Activated CD4-positive, alpha-beta T cell treated with anti-CD3 and anti-CD28 coated beads for 36 hours (primary cell): Measurements from ENCODE around the gene TOMM20. TPM values are rescaled to one million over a fixed set of nuclear protein-coding genes. Genes with fewer than 3 reads are reported as not detected.
"Not testable (repeated sequence)": the region's sequence is repeated elsewhere in the genome, so short reads cannot be mapped to it uniquely, and the experiment has no call there.

Experiments
- ATAC-seq: fragments of 200-7000 bp; cut with Tn5 transposase; one replicate; pipeline ENCODE4 v1.10.0; 2021; ENCODE audit warnings: mild to moderate bottlenecking, moderate library complexity
- CTCF ChIA-PET: fragments of 350-600 bp; sonication (Branson Sonifier 250); formaldehyde crosslinking; loops from one replicate; lab custom pipeline; 2021; ENCODE audit warnings: antibody characterized with exemption; lab: Charles Lee
- POLR2A ChIA-PET: fragments of 350-600 bp; sonication (Branson Sonifier 250); formaldehyde crosslinking; loops from one replicate; lab custom pipeline; 2021; ENCODE audit warnings: antibody characterized with exemption, inconsistent platforms; lab: Charles Lee
- DNase-seq: peaks from one replicate; pipeline ENCODE4 v3.0.0-alpha.2; 2020
- H3K27ac Mint-ChIP-seq: one replicate; pipeline ENCODE4 v1.8.0; 2021; ENCODE audit warnings: mixed read lengths
- H3K27me3 Mint-ChIP-seq: one replicate; pipeline ENCODE4 v1.8.0; 2021; ENCODE audit warnings: mixed read lengths
- H3K36me3 Mint-ChIP-seq: one replicate; pipeline ENCODE4 v1.8.0; 2021; ENCODE audit warnings: low read depth, mixed read lengths
- H3K4me1 Mint-ChIP-seq: one replicate; pipeline ENCODE4 v1.8.0; 2021; ENCODE audit warnings: mixed read lengths
- H3K4me3 Mint-ChIP-seq: one replicate; pipeline ENCODE4 v1.8.0; 2021; ENCODE audit warnings: mild to moderate bottlenecking, moderate library complexity, mixed read lengths
- H3K9me3 Mint-ChIP-seq: one replicate; pipeline ENCODE4 v1.8.0; 2021; ENCODE audit warnings: low read depth, mixed read lengths
- intact Hi-C, 2 experiments: fragments of 100-400 bp; cut with DNase I in 1 of 2; cut with micrococcal nuclease in 1 of 2; formaldehyde crosslinking; loops; one replicate each; pipeline versions ENCODE4 v1.14.2 to v1.15.1; 2022 to 2024; cut with DNase I, micrococcal nuclease
- total RNA-seq, 2 experiments: library from RNA; stranded (reverse); gene quantifications; one replicate each; pipeline ENCODE4 v1.2.3, GENCODE V29; 2021

TOMM20 gene
- total RNA-seq, result 100 to 1,000 TPM in 1 of 2 experiments, 10 to 100 TPM in 1; 62.1 to 148 TPM

DNA sequence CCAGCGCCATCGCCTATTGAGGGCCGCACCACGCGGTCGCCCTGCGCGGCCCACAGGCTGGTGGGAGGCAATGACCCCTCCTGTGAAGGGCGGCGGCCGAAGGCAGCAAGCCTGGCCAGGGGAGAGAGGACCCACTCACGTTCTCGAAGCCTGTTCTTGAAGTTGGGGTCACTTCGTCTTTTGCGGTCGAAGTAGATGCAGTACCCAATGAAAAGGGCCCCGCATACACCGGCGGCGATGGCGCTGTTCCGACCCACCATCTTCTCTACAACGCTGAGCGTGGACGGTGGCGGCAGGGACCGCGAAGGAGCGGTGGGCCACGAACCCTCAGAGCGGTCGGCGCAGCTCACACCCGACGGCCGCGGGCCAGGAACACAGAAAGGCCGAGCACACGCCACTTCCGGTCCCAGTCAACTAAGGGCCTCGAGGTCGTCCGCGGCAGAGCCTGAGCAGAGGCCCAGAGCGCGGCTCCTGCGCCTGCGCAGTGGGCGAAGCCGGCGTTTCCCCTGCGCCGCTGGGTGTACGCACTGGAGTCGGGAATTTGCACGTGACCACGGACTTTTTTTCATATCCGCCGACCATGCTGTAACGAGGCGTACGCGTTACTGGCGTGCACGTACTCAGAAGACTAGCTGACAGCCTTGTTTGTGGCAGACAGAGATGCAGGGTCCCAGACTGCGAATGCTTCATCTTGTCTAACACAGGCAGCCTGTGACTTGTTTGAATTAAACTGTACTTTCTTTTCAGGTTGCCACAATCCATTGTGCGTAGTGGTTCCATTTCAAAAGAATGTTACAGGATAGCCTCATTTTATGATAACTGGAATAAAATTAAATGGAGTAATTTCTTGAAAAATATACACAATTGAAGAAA lies at the start of gene TOMM20:
Gene TOMM20 (minus strand): TSS at position 382 of the 873 bp plus-strand sequence. CDS start 122 bp downstream, at position 260.
- ChIA-PET CTCF (interaction anchor here (1.0 to 1.4 kb wide), 2 partner anchors 10 to 114 kb away, joined by 3 to 4 read pairs; no protein-coding TSS in a partner anchor), POLR2A (interaction anchor here (1.0 kb wide), 2 partner anchors 19 to 32 kb away, joined by 3 read pairs; partner anchors contain the start of gene RBM34)
- peak; percentile 92 for ATAC-seq
- Mint-ChIP-seq H3K27me3 (no peaks in the 10 kb centered on the region), H3K4me1 (peaks cover 41% of the 10 kb centered on the region), H3K36me3 (peaks cover 35% of the 10 kb centered on the region), H3K27ac (peak within 1 kb of the TSS; percentile 98), H3K4me3 (peak within 1 kb of the TSS; percentile 90), H3K9me3 (no peaks in the 10 kb centered on the region)
- DNase-seq, result peak; percentile 97
- intact Hi-C loops, result loop anchor here (1.0 to 5.0 kb wide), 8 partner anchors 24 to 755 kb away; partner anchors contain the start of genes ARID4B (in 2 of the 2), GGPS1 (in 2 of the 2), RBM34 (in 2 of the 2) and B3GALNT2 (in 1 of the 2)

DNA sequence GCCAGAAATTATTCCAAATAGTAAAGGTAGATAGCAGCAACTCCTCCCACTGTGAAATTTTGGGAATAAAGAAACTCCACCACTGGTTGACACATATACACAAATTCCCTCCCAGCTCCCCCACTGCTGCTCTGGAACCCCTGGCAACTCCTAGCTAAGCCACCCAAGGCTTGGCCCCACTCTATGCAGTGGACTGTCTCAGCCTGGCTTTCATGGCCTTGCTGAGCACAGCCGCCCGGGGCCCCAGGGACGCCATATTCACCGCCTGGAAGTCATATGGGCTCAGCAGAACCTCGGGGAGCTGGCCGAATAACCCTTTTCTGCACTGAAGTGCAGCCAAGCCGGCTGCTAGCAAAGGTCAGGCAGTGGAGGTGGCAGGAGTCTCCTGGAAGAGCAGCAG lies 47.8 kb upstream of the TOMM20 start:
- no peak for ATAC-seq
- Mint-ChIP-seq H3K36me3 (peaks cover 46% of the 10 kb centered on the region), H3K4me3 (no peak overlapping the region), H3K4me1 (peaks cover under 1% of the 10 kb centered on the region), H3K27ac (no peak overlapping the region), H3K27me3 (no peaks in the 10 kb centered on the region), H3K9me3 (no peaks in the 10 kb centered on the region)
- CTCF ChIA-PET, result no interaction called here
- POLR2A ChIA-PET, result no interaction called here
- DNase-seq, result no peak
- intact Hi-C loops, result no loop called here

DNA sequence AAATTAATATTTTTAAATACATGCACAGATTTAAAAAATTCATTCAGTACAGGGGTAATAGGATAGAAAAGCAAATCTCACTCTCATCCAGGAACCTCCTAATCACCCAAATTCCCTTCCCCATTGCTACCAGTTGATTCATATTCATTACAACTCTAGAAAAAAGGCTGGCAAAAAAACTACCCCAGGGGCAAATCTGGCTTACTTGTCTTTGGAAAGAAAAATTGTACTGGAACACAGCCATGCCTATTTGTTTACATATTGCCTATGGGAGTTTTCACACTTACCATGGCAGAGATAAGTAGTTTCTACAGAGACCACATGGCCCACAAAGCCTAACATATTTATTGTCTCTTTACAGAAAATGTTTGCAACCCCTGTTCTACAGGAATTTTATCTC lies 41.3 kb upstream of the TOMM20 start:
- CTCF ChIA-PET, result no interaction called here
- H3K4me1 Mint-ChIP-seq, result no peaks in the 10 kb centered on the region
- no peaks in the 10 kb centered on the region for H3K27me3 Mint-ChIP-seq
- POLR2A ChIA-PET, result interaction anchor here (0.7 kb wide), 1 partner anchor 12 kb away, joined by 3 read pairs; no protein-coding TSS in a partner anchor
- ATAC-seq, result no peak
- peaks cover 25% of the 10 kb centered on the region for H3K36me3 Mint-ChIP-seq
- DNase-seq, result no peak
- H3K27ac Mint-ChIP-seq, result no peak overlapping the region
- no peaks in the 10 kb centered on the region for H3K9me3 Mint-ChIP-seq
- intact Hi-C loops, result loop anchor here in 1 of 2 experiments (10.0 kb wide), 1 partner anchor 245 kb away; no protein-coding TSS in a partner anchor
- no peak overlapping the region for H3K4me3 Mint-ChIP-seq

DNA sequence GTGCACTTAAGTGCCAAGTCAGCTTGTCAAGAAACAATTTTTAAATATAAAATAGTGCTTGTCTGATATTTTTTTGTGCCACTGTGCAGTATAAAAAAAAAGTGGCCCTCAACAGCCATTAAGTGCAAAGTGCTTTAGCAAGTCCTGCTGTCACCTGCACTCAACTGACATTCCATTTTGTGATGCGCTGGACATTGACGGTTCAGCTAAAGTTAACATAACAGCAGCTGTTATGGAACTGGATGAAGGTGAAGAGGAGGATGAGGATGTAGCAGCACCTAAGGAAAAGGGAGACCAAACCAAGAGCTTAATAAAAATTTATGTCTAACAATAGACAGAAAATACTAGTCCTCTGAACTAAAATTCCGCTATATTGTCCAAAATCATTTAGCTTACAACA lies 39.7 kb upstream of the TOMM20 start:
- H3K27me3 Mint-ChIP-seq, result no peaks in the 10 kb centered on the region
- ChIA-PET POLR2A (interaction anchor here (0.6 kb wide), 2 partner anchors 13 to 46 kb away, joined by 3 read pairs; no protein-coding TSS in a partner anchor), CTCF (interaction anchor here (0.6 to 1.1 kb wide), 3 partner anchors 17 to 248 kb away, joined by 3 read pairs; no protein-coding TSS in a partner anchor)
- ATAC-seq (no peak), DNase-seq (no peak)
- no peaks in the 10 kb centered on the region for H3K9me3 Mint-ChIP-seq
- H3K4me1 Mint-ChIP-seq, result no peaks in the 10 kb centered on the region
- no peak overlapping the region for H3K4me3 Mint-ChIP-seq
- no peak overlapping the region for H3K27ac Mint-ChIP-seq
- H3K36me3 Mint-ChIP-seq, result peaks cover 17% of the 10 kb centered on the region
- intact Hi-C loops, result loop anchor here in 1 of 2 experiments (10.0 kb wide), 1 partner anchor 246 kb away; no protein-coding TSS in a partner anchor

DNA sequence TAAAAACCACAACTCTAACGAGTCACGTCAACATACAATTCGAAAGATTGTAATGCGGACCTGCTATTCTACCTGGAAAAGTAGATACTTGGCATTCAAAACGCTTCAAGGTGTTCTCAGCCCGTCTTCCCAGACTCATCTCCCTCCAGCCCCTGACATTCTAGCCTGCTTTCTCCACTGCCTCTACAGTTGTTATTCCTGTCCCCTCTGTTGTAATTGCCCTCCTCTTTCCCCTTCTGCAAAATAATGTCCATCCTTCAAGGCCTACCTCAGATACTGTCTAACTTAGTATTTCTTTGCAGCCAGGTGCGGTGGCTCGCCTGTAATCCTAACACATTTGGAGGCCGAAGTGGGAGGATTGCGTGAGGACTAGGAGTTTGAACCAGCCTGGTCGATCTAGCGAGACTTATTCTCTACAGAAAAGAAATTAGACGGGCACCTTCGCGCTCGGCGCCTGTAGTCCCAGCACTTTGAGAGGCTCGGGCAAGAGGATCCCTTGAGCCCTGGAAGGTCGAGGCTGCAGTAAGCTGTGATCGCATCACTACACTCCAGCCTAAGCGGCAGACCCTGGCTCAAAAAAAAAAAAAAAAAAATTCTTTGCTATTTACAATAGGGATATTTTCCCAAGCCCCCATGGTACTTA lies 33.2 kb upstream of the TOMM20 start:
- Mint-ChIP-seq H3K36me3 (peaks cover 14% of the 10 kb centered on the region), H3K27ac (peak overlapping the region; percentile 95), H3K4me3 (peak overlapping the region; percentile 93), H3K27me3 (no peaks in the 10 kb centered on the region), H3K9me3 (no peaks in the 10 kb centered on the region), H3K4me1 (peaks cover 15% of the 10 kb centered on the region)
- no peak for ATAC-seq
- no peak for DNase-seq
- ChIA-PET POLR2A (interaction anchor here (0.6 to 1.4 kb wide), 8 partner anchors 16 to 262 kb away, joined by 3 to 11 read pairs (median 6); no protein-coding TSS in a partner anchor), CTCF (interaction anchor here (0.7 to 1.4 kb wide), 7 partner anchors 10 to 254 kb away, joined by 3 to 16 read pairs (median 3); no protein-coding TSS in a partner anchor)
- intact Hi-C loops, result loop anchor here (1.0 to 10.0 kb wide), 10 partner anchors 33 to 342 kb away; partner anchors contain the start of genes ARID4B (in 2 of the 2), GGPS1 (in 2 of the 2), B3GALNT2 (in 1 of the 2) and TBCE (in 1 of the 2)

DNA sequence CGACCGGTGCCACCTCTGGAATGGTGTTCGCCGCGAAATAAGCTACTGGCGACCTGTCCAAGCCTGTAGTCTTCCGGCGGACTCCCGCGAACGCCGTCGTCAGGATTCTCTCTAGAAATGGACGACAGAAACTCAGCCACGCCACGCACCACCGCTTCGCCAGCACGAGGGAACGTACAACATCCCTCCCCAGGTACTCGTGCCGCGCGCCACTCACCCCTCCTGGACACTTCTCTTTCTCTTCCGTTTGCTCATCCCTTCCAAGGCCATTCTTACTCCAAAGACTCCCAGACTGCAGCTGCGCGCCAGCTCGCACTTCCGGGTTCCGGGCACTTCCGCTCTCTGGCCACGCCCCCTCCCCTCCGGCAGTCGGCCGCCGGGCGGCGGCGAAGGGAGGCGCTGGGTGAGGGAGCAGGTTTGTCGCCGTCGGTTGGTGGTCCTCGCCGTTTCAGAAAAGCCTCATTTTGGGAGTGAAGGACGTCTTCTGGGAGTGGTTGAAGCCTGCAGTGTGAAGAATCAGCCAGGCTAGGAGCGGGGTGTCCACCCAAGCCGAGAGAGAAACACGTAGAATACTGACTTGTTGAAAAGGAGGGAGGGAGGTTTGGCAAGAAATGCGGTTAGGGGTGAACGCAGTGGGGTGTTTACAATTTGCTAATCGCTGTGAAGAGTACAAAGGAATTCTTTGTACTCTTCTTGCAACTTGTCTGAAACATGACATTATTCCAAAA lies 32.5 kb upstream of the TOMM20 start, which contains the start of gene RBM34:
Gene RBM34 (minus strand): TSS at position 294 of the 728 bp plus-strand sequence. CDS start 24 bp downstream, at position 270.
- Mint-ChIP-seq H3K27me3 (no peaks in the 10 kb centered on the region), H3K9me3 (no peaks in the 10 kb centered on the region), H3K4me1 (peaks cover 15% of the 10 kb centered on the region), H3K36me3 (peaks cover 15% of the 10 kb centered on the region), H3K27ac (peak within 1 kb of the TSS; percentile 95), H3K4me3 (peak within 1 kb of the TSS; percentile 93)
- CTCF ChIA-PET, result interaction anchor here (0.6 to 1.4 kb wide), 11 partner anchors 10 to 453 kb away, joined by 3 to 16 read pairs (median 3); no protein-coding TSS in a partner anchor
- DNase-seq (peak; percentile 97), ATAC-seq (peak; percentile 91)
- intact Hi-C loops, result loop anchor here (1.0 to 10.0 kb wide), 10 partner anchors 32 to 343 kb away; partner anchors contain the start of genes ARID4B (in 2 of the 2), GGPS1 (in 2 of the 2), B3GALNT2 (in 1 of the 2) and TBCE (in 1 of the 2)
- POLR2A ChIA-PET, result interaction anchor here (0.6 to 1.4 kb wide), 10 partner anchors 16 to 344 kb away, joined by 3 to 7 read pairs (median 4); partner anchors contain the start of genes ARID4B and GGPS1

DNA sequence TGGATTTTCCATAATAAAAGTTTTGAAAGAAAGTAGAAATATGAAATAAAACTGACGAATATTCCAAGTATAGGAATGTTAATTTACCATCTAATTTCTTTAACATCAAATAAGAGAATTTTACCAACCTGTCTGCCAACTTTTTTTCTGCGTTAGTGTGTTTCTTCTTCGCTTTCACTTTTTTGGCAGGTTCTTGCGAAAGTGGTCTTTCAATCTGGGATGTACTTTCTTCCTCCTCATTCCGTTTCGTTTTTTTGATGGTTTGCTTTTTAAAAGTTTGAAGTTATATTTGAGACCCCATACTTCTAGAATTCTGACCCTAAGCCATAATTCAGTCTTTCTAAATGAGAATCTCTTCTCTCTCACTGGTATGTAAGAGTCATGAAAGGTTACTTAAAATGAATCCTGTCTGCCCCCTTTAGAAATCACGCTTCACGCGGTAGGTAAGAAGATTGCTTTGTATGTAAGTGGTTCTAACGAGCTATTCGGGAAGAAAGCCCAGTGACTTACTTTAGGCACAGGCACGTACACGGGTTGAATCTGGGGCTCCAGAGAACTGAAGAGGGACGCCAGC lies 31.8 kb upstream of the TOMM20 start:
- H3K4me1 Mint-ChIP-seq, result peaks cover 15% of the 10 kb centered on the region
- ChIA-PET POLR2A (interaction anchor here (0.5 to 1.4 kb wide), 9 partner anchors 9 to 345 kb away, joined by 3 to 7 read pairs (median 4); partner anchors contain the start of genes ARID4B and GGPS1), CTCF (interaction anchor here (0.5 to 1.4 kb wide), 14 partner anchors 9 to 840 kb away, joined by 3 to 16 read pairs (median 3); no protein-coding TSS in a partner anchor)
- peak overlapping the region; percentile 95 for H3K27ac Mint-ChIP-seq
- H3K9me3 Mint-ChIP-seq, result no peaks in the 10 kb centered on the region
- peaks cover 16% of the 10 kb centered on the region for H3K36me3 Mint-ChIP-seq
- DNase-seq (no peak), ATAC-seq (peak; percentile 69)
- intact Hi-C loops, result loop anchor here (2.0 to 10.0 kb wide), 3 partner anchors 47 to 254 kb away; partner anchors contain the start of genes ARID4B (in 1 of the 2) and GGPS1 (in 1 of the 2)
- no peaks in the 10 kb centered on the region for H3K27me3 Mint-ChIP-seq
- peak overlapping the region; percentile 93 for H3K4me3 Mint-ChIP-seq

DNA sequence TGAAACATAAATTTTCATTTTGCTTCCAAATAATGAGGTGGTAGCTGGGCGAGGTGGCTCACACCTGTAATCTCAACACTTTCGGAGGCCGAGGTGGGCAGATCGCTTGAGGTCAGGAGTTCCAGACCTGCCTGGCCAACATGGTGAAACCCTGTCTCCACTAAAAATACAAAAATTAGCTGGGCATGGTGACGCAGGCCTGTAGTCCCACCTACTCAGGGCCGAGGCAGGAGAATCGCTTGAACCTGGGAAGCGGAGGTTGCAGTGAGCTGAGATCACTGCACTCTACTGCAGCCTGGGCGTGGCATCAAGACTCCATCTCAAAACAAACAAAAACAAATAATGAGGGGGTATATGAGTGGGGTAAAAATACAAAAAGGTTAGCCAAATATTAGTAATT lies 31.3 kb upstream of the TOMM20 start:
- H3K9me3 Mint-ChIP-seq, ATAC-seq, DNase-seq, H3K27me3 Mint-ChIP-seq: not testable (repeated sequence)
- ChIA-PET POLR2A (interaction anchor here (1.4 kb wide), 1 partner anchor 28 kb away, joined by 4 read pairs; no protein-coding TSS in a partner anchor), CTCF (interaction anchor here (0.6 to 1.4 kb wide), 7 partner anchors 19 to 840 kb away, joined by 3 to 5 read pairs (median 3); no protein-coding TSS in a partner anchor)
- H3K4me3 Mint-ChIP-seq, result peak overlapping the region; percentile 93
- peak overlapping the region; percentile 95 for H3K27ac Mint-ChIP-seq
- peaks cover 17% of the 10 kb centered on the region for H3K36me3 Mint-ChIP-seq
- intact Hi-C loops, result loop anchor here (2.0 to 10.0 kb wide), 3 partner anchors 47 to 255 kb away; partner anchors contain the start of genes ARID4B (in 1 of the 2) and GGPS1 (in 1 of the 2)
- H3K4me1 Mint-ChIP-seq, result peaks cover 15% of the 10 kb centered on the region

DNA sequence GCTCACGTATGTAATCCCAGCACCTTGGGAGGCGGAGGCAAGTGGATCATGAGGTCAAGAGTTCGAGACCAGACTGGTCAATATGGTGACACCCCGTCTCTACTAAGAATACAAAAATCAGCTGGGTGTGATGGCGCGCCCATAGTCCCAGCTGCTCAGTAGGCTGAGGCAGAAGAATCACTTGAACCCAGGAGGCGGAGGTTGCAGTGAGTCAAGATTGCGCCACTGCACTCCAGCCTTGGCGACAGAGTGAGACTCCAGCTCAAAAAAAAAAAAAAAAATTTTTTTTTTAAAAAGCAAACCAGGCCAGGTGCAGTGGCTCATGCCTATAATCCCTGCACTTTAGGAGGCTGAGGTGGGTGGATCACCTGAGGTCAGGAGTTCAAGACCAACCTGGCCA lies 30.6 kb upstream of the TOMM20 start:
- POLR2A ChIA-PET, result interaction anchor here (0.6 to 0.7 kb wide), 2 partner anchors 10 to 20 kb away, joined by 4 to 5 read pairs; no protein-coding TSS in a partner anchor

More for the DNA sequence above, 30.6 kb upstream of the TOMM20 start:
- Mint-ChIP-seq H3K4me3 (peak overlapping the region; percentile 93), H3K4me1 (peaks cover 22% of the 10 kb centered on the region), H3K36me3 (peaks cover 23% of the 10 kb centered on the region)
- H3K9me3 Mint-ChIP-seq, H3K27ac Mint-ChIP-seq, DNase-seq, ATAC-seq, H3K27me3 Mint-ChIP-seq, intact Hi-C loops: not testable (repeated sequence)
- CTCF ChIA-PET, result interaction anchor here (0.9 to 2.1 kb wide), 4 partner anchors 10 to 47 kb away, joined by 3 to 7 read pairs (median 3); no protein-coding TSS in a partner anchor
